GM15510 (cell line): ENCODE results near the gene FILIP1.

Experiments used
- POLR2A ChIP-seq: IDR thresholded peaks from 3 replicates; pipeline ENCODE4 v1.6.1; 2011; ENCODE audit warnings: borderline replicate concordance; ENCODE audit not compliant: insufficient read length; ENCODE audit errors: extremely low read depth

FILIP1 gene

GRCh38 chr6:75353644-75354043, 140.0 kb downstream of the FILIP1 start:
- no peak for TF ChIP-seq POLR2A

GRCh38 chr6:75351570-75351969, 142.0 kb downstream of the FILIP1 start:
- no peak for TF ChIP-seq POLR2A

- no peak for TF ChIP-seq POLR2A
These were observed 142.8 kb downstream of the FILIP1 start for GRCh38 chr6:75350808-75351207.

GRCh38 chr6:75350156-75350555, 143.4 kb downstream of the FILIP1 start:
- TF ChIP-seq POLR2A = no peak

GRCh38 chr6:75349262-75349984, 144.2 kb downstream of the FILIP1 start:
- no peak for TF ChIP-seq POLR2A

GRCh38 chr6:75348882-75349261, 144.7 kb downstream of the FILIP1 start:
- TF ChIP-seq POLR2A = no peak

GRCh38 chr6:75347898-75348610, 145.5 kb downstream of the FILIP1 start:
- TF ChIP-seq POLR2A = no peak

GRCh38 chr6:75345413-75345812, 148.2 kb downstream of the FILIP1 start:
- TF ChIP-seq POLR2A = no peak

- no peak for TF ChIP-seq POLR2A
These were observed 149.1 kb downstream of the FILIP1 start for GRCh38 chr6:75344455-75344854.

- no peak for TF ChIP-seq POLR2A
These were observed 149.6 kb downstream of the FILIP1 start for GRCh38 chr6:75344021-75344420.

GRCh38 chr6:75337835-75338580, 155.6 kb downstream of the FILIP1 start:
- TF ChIP-seq POLR2A = no peak

GRCh38 chr6:75334266-75335040, 159.1 kb downstream of the FILIP1 start:
- TF ChIP-seq POLR2A = no peak

- no peak for TF ChIP-seq POLR2A
These were observed 159.9 kb downstream of the FILIP1 start for GRCh38 chr6:75333676-75334200.

- no peak for TF ChIP-seq POLR2A
These were observed 162.4 kb downstream of the FILIP1 start for GRCh38 chr6:75331151-75331550.
